GM19397 (cell line): Measurements from ENCODE around the gene PRKD3.
A peak's percentile ranks its signal among the peaks of the same experiment; 100 is the strongest.

Experiments
- ATAC-seq: cut with Tn5 transposase; IDR thresholded peaks from one replicate; pipeline ENCODE4 v1.9.1; 2021; ENCODE audit warnings: mild to moderate bottlenecking, moderate library complexity; ENCODE audit not compliant: unreplicated experiment

Gene PRKD3

DNA sequence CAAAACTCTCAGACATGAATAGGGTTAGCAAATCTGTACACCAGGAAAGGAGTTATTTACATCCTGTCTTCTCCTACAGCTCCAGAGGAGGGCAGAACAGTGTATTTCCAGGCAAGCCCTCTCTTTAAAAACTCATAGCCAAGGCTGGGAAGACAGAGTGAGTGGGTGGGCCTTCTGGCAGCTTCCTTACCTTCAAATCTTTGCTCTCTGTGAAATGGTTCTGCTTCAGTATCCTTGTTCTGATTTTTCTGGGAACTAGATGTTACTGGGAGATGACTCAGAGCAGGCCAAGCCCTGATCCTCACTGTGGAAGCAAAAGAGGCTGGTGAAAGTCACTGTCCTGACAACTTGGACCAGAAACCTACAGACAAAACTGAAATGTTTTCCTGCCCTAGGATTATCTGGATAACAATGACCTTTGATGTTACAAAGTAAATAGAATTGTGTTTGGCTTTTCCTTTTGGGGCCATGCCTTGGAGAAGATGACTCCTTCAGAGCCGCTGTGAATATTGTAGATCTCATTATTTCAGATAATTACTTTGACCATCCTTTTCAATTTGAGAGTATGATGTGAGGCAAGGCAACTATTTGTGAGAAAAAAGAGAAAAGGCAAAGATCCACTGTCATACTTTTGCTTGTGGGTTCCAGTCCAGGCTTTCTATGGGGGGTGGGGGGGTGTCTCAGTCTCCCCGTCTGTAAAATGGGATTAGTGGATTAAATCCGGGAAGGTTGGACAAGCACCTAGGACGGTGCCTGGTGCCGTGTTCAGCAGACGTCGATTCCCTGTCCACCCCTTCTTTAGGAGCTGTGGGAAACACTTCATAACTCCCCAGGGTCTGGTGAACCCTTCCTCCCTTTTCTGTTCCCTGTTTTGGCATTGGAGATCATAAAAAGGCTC, 19.2 kb upstream of the PRKD3 start:
- ATAC-seq = no peak

DNA sequence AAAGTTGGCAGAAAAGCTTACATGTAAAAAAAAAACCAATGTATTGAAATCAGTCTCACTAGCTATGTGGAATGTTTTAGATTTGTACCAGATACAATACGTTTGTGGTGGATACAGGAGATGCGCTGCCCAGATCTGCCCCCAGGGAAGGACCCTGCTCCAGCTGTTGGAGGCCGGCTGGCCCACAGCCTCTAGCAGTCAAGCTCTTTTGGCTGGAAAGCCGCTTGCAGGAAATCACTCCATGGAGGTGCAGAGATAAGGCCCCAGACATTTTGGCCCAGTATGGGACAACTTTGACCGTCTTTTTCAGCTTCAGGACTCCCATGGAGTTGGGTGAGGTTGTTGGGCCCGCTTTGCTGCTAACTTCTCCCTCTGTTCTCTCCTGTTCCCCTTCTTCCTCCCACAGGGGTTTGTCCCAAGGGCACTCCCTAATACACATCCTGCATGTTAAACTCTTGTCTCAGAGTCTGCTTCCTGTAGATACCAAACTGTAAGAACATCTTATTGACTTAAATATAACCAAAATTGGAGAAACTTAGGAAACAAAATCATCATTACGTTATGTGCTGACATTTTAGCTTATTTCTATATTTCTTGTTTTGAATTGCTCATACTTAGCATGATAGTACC, 18.1 kb upstream of the PRKD3 start:
- ATAC-seq = no peak

DNA sequence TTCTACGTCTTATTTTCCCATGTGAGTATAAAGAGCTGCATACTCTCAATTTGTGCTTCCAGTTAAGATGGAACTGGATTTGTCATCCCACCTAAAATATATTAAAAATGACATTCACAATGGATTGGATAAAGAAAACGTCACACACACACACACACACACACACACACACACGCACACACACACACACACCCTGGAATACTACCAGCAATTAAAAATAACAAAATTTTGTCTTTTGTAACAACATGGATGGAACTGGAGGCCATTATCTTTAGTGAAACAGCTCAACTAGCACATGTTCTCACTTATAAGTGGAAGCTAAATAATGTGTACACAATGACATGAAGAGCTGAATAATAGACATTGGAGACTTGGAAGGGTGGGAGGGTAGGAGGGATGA, 16.0 kb upstream of the PRKD3 start:
- ATAC-seq = no peak

DNA sequence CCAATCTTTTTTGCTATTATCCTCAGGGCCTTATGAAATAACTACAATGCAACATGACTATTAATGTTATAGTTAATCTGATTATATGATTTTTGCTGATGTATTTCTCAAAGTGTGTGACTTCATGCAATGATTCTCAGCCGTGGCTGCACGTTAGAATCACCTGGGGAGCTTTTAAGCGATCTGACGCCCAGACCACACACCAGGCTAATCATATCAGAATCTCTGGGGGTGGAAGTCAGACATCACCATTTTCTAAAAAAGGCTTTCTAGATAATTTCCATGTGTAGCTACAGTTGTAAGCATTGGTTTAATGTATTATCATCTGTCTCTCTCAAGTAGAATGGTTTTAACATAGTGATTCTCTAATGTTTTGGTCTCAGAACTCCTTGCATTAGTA, 14.3 kb upstream of the PRKD3 start:
- no peak for ATAC-seq

DNA sequence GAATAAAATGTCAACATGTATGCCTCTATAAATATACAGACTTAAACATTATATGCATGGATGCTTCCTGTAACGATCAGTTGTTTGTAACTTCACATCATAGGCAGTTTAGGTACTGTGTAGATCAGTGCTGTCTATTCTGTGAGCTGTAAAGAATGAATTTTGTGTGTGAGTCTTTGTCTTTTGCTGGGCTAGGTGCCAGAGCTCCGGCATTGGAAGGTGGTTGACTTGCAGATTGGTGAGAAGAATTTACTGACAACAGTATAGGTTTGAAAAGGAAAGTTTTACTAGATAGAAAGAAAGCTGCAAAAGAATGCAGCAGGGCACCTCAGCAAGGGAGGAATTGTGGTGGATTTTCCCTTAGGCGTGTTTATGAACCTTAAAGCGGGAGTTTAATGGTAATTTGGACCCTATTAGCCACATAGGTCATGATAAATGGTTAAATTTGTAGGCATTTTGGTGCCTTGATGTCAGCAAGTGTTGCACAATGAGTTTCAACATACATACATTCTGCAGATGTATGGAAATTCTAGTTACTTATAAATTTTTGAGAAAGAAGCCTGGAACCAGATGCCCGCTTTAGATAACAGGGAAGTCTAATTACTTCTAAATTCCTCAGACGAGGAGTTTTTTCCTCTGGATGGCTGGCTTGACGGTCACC, 13.1 kb upstream of the PRKD3 start:
- no peak for ATAC-seq

DNA sequence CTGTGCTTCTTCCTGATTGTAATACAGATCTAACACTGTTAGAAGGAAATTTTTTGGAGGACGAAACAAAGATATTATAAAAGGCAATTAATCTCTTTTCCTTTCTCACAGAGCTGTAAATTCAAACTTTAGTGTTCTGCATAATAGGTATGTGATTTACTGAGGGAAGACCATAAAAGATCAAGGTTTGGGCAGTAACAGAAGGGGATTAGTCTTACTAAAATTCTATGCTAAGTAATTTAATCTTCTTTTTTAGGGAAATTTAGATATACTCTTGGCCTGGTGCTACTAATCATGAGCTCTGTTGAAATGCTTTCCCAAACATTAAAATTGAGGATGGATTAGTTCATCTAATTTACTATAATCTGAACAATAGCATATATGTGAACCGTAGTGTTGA, 11.0 kb upstream of the PRKD3 start:
- ATAC-seq = no peak

DNA sequence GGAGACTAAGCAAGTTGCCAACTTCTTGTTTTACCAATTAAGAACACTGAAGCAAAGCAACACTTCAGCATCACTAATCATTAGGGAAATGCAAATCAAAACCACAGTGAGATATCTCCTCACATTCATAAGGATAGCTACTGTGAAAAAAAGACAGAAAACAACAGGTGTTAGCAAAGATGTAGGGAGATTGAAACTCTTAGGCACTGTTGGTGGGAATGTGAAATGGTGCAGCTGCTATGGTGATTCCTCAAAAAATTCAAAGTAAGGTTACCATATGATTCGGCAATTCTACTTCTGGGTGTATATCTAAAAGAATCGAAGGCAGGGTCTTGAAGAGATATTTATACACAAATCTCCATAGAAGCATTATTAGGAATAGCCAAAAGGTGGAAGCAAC, 8.6 kb upstream of the PRKD3 start:
- no peak for ATAC-seq

DNA sequence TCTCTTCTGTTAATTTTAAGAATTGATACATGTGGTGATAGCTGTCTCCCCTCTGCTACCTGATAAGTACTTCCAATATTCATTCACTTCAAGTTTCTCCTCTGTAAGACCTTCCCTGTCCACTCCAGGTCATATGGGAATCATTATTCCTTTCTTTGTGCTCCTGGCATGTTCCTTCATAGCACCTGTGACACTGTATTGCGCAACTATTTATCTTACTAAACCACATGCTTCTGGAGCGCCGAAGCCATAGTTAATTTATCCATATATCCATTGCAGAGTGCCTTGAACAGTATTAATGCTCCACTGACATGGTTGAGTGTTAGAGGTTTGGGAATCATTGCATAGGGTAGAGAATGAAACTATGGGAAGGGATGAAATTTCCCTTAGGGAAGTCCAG, 7.9 kb upstream of the PRKD3 start:
- ATAC-seq = no peak

DNA sequence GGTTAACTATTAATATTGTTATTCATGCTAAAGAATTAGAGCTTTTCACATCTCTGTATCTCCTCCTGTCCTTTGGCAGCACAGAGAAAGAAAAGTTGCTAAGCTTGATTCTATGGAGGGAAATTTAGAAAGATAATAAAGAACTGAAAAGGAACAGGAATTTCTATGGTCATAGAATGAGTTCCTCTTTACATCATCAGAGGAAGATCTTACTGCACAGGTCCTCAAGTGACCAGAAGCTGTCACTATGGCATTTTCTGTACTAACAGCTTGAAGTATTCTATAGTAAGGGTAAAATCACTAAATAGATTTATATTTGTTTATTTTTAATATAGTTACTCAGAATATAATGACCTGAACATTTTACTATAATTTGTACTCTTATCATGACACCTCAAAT, 6.0 kb upstream of the PRKD3 start:
- ATAC-seq = no peak

DNA sequence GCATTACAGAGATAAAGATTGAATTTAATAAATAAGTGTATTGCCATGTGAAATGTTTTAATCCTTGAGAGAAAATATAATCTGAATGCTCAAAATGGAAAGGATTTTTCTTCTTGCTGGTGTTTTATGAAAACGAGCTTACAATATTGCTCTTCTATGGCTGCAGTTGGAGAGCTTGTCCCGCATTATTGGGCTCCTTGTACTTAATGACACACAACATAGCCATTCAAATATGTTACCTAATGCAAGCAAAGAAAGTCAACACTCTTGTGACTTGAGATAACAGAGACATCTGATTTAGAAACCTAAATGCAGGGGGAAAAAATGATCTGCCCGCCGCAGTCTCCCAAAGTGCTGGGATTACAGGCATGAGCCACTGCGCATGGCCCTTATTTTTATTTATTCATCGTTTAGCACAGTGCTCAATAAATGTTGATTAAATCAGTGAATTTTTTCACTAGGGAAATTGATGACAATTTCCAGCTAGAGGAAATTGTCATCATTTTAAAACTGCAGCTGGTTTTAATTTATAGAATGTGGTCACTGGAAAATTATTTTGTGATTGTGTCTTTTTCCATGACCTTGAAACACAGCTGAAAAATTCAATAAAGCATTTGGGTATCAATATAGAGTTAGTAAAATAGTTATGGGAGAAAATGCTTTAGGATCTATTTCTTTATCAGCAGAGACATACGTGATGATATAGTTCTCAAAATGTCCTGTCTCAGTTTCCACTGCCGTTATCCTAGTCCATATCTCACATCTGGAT, 2.4 kb upstream of the PRKD3 start:
- no peak for ATAC-seq

DNA sequence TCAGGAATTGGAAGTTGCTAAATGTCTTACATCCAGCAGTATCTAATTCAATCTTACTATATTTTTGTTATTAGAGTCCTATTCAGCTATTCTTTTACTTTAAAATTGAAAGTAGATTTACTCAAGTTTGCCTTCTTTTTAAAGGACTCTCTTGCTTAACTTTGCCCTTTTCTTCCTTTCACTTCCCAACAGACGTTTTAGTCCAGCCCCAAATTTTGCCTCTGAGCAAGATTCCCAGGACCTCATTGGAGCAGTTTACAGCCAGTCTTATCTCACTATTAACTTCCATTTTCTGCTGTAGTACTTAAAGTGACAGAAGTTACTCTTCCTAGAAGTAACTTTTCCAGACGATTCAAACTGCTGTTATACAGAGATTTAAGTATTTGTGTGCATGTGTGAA, 1.7 kb upstream of the PRKD3 start:
- ATAC-seq = no peak

DNA sequence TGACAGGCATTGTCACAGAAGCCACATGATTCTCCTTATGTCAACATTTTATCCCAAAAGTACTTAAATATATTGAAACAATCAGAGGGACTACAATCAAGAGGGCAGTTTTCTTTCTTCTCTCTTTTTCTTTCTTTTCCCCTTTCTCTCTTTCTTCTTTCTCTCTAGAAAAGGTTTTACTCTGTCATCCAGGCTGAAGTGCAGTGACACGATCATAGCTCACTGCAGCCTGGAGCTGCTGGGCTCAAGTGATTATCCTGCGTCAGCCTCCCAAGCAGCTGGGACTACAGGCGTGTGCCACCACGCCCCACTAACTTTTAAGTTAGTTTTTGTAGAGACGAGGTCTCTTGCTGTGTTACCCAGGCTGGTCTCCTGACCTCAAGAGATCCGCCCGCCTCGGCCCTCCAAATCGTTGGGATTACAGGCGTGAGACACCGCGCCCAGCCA, 1.0 kb upstream of the PRKD3 start:
- no peak for ATAC-seq

DNA sequence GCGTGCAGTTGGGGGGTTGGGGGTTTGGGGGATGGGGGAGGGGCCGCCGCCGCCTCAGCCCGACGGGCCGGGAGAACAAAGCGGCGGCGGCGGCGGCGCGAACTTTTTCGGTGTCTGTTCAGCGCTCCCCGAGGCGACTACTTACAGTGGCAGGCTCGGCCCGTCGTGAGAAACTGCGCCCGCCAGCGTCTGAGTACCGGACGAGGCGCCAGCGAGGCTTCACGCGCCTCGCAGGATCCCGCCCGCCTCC, 172 bp downstream of the PRKD3 start:
- ATAC-seq = no peak

DNA sequence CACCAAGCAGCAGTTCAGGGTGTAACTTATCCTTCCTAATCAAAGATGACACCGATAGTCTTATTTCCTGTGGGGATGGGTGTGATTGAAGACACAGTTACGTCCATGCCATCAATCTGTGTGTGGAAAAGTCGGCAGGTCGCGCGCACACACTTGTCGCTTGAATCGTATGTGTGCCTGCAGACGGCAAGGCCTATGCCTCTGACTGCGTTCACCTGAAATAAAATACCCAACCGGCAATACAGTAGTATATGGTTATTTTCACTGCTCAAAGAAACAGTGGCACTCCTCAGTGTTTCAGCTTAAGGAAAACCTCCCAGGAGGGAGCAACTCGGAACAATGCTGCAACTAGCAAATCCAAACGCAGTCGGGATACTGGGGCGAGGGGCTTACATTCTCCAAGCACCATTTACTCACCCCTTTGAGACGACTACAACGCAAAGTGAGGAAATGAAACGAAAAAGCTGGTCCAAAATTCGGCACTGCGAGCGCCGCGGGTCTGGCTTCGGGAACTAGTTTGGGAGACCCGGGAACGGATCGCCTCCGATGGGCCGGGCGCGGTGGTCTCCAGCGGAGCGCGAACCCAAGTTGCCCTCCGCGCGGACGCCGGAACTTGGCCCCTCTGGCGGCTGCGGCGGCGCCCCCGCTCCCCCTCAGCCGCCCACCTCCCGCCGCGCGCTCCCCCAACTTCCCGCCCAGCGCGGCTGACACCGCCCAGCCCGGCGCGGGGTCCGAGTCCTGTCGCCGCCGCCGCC, 675 bp downstream of the PRKD3 start:
- ATAC-seq = peak; percentile 33

DNA sequence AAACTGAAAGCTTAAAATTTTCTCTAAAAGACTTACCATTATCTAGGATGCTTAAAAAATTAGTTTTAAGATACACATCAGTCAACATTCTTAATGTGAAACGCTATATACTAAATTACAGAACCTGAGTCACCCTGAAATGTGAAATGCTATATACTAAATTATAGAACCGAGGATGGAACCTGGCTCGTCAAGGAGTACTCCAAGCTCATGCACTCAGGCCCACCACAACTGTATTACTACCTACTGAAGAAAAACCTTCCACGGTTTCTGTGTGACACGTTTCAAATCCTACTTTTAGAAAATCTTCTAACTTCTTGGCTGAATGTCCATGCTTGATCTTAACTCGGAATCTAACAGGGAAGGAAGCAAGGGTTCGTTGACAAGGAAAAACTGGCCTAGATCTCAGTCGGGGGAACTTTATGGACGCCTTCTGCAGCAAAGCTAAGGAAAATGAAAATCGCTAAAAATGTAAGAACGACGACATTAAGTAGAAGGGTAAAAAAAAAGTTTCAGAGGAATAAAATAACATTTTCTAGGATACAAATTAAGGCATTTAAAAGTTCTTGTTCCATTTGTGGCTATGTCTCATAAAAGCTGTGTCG, 1.4 kb downstream of the PRKD3 start:
- ATAC-seq = no peak

DNA sequence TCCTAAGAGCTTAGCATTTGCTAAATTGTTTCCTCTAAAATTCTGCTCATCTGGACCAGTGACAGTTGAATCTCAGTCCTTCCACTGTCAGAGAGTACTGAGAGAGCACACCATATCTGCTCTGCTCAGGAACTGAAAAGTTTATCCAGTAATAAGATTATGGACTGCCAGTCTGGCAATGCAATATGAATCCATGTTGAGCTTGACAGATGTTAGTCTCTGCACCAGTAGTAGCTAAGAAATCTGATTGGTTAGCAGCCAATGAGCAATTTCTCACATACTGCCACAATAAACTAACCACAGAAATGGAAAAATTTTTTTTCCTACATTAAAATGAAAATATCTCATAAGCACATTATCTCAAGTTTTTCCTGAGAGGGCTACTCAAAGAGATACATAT, 2.3 kb downstream of the PRKD3 start:
- ATAC-seq = no peak

DNA sequence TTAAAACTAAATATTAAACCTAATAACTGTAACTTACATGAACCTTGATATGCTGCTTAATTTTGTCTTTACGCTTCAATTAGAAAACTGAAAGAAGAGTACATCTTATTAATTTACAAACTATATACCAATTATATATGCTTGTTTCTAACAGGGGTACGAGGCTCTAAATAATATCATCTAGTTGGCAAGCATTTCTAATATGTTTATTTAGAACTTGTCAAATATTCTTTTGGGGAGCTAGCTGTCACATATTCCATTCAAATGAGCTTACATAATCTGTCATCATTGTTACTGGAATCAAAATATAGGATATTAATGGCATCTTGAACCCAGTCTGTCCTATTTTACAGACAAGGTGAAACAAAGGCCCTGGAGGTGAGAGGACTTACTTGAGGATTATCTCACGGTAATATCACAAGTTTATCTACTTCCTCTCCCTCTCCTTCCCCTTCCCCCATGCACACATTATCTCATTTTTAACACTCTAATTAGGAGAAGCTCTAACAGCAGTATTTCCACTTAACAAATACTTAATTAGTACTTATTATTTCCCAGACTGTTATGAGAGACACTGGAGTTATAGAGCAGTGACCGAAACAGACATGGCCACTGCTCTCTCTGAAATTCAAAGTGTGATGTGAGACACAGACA, 3.5 kb downstream of the PRKD3 start:
- ATAC-seq = no peak

DNA sequence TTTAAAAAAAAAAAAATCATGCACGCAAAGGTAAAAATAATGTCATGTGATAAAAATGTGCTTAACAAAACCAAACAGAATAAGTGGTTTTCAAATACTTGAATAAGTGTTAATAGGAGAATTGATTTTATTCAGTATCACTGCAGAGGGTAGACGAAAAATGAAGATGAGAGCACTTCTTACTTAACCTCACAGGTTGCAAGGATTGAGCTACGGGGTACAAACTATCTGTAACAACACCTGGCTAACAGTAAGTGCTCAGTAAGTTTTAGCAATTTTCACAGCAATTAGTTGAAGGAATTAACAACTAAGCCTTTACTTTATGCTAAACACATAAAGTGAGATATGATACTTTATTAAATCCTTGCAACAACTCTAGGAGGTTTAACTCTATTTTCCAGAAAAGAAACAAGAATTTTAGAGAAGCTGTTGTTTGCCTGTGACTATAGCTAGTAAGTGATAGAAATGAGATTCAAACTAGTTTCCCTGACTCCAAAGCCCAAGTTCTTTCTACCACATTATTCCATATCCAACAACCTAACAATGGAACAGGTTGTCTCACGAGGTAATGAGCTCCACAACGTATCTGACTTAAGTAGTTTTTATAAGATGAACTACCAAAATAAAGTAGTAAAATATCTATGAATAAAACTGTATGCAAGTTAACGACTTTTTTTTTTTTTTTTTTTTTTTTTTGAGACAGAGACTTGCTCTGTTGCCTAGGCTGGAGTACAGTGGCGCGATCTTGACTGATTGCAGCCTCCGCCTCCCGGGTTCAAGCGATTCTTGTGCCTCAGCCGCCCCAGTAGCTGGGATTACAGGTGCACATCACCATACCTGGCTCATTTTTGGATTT, 4.7 kb downstream of the PRKD3 start:
- ATAC-seq = no peak

DNA sequence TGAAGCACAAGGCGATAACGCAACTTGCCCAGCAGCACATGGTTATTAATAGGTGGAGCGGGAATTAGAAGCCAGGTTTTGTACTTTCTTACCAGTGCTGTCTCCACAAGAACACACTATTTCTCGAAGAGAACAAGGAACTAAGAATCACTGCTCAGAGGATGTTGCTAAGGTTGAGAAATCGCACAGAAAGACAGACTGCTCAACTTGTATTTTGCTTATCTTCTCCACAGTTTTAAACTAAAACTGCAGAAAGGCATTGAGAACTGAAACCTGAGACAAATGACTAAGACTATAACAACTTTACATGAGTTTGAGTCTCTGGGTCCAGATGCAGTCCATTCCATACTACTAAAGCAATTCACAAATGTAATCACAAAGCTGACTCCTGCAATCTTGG, 6.2 kb downstream of the PRKD3 start:
- ATAC-seq = peak; percentile 71
